Activated naive CD8-positive, alpha-beta T cell (primary cell): ENCODE data around the gene KRTAP9-2.
"Not testable (repeated sequence)": the region's sequence is repeated elsewhere in the genome, so short reads cannot be mapped to it uniquely, and the experiment has no call there.

Experiments
- H3K27ac Mint-ChIP-seq: one replicate; pipeline ENCODE4 v1.8.0; 2021; ENCODE audit warnings: mixed read lengths
- H3K27me3 Mint-ChIP-seq: one replicate; pipeline ENCODE4 v1.8.0; 2021; ENCODE audit warnings: mixed read lengths
- H3K36me3 Mint-ChIP-seq: one replicate; pipeline ENCODE4 v1.8.0; 2021; ENCODE audit warnings: mixed read lengths
- H3K4me1 Mint-ChIP-seq: one replicate; pipeline ENCODE4 v1.8.0; 2021; ENCODE audit warnings: low read depth, mixed read lengths
- H3K4me3 Mint-ChIP-seq: one replicate; pipeline ENCODE4 v1.8.0; 2021; ENCODE audit warnings: mild to moderate bottlenecking, mixed read lengths
- H3K9me3 Mint-ChIP-seq: one replicate; pipeline ENCODE4 v1.8.0; 2021; ENCODE audit warnings: low read depth, mixed read lengths

The KRTAP9-2 gene, protein sequence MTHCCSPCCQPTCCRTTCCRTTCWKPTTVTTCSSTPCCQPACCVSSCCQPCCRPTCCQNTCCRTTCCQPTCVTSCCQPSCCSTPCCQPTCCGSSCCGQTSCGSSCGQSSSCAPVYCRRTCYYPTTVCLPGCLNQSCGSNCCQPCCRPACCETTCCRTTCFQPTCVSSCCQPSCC

DNA sequence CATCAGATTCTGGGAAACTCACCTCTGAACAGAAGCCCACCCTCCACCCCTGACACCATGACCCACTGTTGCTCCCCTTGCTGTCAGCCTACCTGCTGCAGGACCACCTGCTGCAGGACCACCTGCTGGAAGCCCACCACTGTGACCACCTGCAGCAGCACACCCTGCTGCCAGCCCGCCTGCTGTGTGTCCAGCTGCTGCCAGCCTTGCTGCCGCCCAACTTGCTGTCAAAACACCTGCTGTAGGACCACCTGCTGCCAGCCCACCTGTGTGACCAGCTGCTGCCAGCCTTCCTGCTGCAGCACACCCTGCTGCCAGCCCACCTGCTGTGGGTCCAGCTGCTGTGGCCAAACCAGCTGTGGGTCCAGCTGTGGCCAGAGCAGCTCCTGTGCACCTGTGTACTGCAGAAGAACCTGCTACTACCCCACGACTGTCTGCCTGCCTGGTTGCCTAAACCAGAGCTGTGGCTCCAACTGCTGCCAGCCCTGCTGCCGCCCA, at the start of gene KRTAP9-2:
Gene KRTAP9-2 (plus strand): TSS at position 51 of the 498 bp plus-strand sequence. CDS start 7 bp downstream, at position 58.
- not testable (repeated sequence) for H3K36me3 Mint-ChIP-seq, H3K27ac Mint-ChIP-seq, H3K9me3 Mint-ChIP-seq, H3K4me3 Mint-ChIP-seq, H3K4me1 Mint-ChIP-seq, H3K27me3 Mint-ChIP-seq

DNA sequence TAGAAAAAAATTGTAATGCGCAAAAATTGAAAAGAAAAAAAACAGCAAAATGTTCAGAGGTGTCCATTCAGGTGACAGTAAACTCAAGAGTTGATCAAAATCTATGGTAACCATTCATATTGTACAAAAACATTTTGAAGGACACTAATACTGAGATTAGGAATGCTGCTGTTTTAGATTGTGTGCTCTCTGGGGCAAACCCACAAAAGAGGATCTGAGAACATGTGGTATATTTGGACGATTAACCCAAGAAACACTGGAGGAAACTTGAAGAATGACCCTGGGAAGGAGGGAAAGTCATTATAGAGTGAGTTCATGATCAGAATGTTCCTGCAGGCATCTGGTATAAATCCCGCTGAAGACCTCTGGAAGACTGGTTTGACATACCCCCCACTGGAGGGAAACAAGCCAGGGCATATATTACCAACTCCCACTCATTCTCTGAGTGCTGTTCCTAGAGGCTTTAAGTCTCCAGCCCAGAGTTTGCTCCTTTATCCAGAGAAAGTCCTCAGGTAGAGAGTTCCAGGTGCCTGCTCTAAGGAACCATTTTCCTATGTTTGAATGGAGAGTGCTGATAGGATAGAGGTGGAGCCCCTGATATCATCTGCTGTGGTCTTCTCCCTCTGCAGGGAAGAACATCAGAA, 49.6 kb upstream of the KRTAP9-2 start:
- Mint-ChIP-seq H3K9me3 (no peaks in the 10 kb centered on the region), H3K36me3 (no peaks in the 10 kb centered on the region), H3K4me3 (no peak overlapping the region), H3K4me1 (peaks cover 2% of the 10 kb centered on the region), H3K27me3 (no peaks in the 10 kb centered on the region), H3K27ac (no peak overlapping the region)

DNA sequence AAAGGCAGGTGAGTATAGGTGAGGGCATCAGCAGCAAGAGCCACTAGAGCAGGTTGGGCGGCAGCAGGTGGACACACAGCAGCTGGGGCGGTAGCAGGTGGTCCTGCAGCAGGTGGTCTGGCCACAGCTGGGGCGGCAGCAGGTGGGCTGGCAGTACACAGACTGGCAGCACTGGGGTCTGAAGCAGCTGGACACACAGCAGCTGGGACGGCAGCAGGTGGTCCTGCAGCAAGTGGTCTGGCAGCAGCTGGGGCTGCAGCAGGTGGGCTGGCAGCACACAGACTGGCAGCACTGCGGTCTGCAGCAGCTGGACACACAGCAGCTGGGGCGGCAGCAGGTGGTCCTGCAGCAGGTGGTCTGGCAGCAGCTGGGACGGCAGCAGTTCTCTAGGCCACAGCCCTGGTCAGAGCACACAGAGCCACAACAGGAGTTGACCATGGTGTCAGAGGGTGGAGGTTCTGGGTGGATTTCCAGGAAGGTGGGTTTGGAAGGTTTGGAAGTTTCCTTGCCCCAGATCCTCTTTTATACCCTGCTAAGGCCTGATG, 48.6 kb upstream of the KRTAP9-2 start, which contains the start of gene KRTAP4-2:
Gene KRTAP4-2 (minus strand): TSS at position 495 of the 545 bp plus-strand sequence. CDS start 57 bp downstream, at position 438.
- Mint-ChIP-seq H3K4me3 (no peak within 1 kb of the TSS), H3K36me3 (no peaks in the 10 kb centered on the region), H3K4me1 (peaks cover 2% of the 10 kb centered on the region), H3K27me3 (no peaks in the 10 kb centered on the region), H3K27ac (no peak within 1 kb of the TSS), H3K9me3 (no peaks in the 10 kb centered on the region)

DNA sequence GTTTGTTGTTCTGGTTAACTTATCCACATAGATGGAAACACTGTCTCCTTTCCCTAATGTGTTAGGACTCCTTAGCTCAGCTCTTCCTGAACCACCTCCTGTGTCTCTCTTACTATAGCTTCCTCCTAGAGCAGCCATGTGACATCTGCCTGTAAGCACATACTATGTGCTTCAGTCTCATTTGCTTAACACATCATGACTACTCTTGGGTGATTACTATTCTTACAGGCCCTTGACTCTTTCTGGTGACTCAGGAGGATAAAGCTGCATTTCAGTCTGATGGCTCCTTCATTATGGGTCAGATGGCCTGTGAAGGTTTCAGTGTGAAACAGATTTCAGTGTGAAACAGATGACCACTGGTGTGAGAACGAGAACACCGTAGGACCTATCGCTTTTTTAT, 48.1 kb upstream of the KRTAP9-2 start:
- Mint-ChIP-seq H3K4me3 (no peak overlapping the region), H3K36me3 (no peaks in the 10 kb centered on the region), H3K27ac (no peak overlapping the region), H3K27me3 (no peaks in the 10 kb centered on the region), H3K9me3 (no peaks in the 10 kb centered on the region), H3K4me1 (peaks cover 1% of the 10 kb centered on the region)

DNA sequence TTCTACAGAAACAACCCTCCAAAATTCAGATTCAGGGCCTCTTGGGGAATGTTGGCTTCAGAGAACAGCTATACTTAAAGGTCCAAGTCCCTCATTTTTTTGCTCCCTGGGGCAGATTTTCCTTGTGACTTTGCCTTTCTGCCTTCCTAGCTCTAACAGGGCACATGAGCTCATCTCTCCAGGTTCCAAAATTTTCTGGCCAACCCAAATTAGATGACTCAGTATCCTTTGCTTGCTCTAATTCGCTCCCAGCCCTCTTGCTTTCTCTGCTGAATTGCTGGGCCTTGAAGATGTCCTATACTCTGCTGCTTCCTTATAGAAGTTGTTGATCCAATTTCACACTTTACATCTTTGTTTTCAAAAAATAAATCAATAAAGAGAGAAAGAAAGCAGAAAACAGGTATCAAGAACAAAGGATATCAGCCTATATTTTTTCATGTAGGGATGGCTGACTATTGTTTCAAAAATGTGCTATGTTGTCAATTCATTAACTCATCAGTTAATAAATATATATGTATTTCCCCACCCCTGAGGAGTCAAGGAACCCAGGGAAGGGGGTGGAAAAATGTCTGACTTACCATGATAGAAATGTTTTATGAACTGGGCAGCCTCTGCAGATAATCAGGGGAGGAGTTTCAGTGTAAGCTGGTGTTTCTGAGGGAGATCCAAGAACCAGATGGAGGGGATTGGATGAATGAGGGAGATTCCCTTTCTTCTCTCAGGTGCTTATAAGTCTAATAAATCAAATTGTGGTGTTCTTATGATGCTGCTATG, 47.4 kb upstream of the KRTAP9-2 start:
- H3K27ac Mint-ChIP-seq, result no peak overlapping the region
- no peak overlapping the region for H3K4me3 Mint-ChIP-seq
- no peaks in the 10 kb centered on the region for H3K9me3 Mint-ChIP-seq
- H3K4me1 Mint-ChIP-seq, result no peaks in the 10 kb centered on the region
- H3K27me3 Mint-ChIP-seq, result no peaks in the 10 kb centered on the region
- H3K36me3 Mint-ChIP-seq, result no peaks in the 10 kb centered on the region

DNA sequence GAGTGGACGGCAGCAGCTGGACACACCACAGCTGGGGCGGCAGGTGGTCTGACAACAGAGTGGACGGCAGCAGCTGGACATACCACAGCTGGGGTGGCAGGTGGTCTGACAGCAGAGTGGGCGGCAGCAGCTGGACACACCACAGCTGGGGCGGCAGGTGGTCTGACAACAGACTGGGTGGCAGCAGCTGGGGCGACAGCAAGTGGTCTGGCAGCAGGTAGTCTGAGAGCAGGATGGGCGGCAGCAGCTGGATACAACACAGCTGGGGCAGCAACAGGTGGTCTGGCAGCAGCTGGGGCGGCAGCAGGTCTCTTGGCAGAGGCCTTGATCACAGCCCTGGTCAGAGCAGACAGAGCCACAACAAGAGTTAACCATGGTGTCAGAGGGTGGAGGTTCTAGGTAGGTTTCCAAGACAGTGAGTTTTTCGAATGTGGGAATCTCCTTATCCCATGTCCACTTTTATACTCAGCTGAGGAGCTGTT, 41.9 kb upstream of the KRTAP9-2 start, which contains the start of gene KRTAP4-1:
Gene KRTAP4-1 (minus strand): TSS at position 432 of the 482 bp plus-strand sequence. CDS start 57 bp downstream, at position 375.
- no peaks in the 10 kb centered on the region for H3K9me3 Mint-ChIP-seq
- no peaks in the 10 kb centered on the region for H3K36me3 Mint-ChIP-seq
- peaks cover 4% of the 10 kb centered on the region for H3K27me3 Mint-ChIP-seq
- no peaks in the 10 kb centered on the region for H3K4me1 Mint-ChIP-seq
- no peak within 1 kb of the TSS for H3K27ac Mint-ChIP-seq
- no peak within 1 kb of the TSS for H3K4me3 Mint-ChIP-seq

DNA sequence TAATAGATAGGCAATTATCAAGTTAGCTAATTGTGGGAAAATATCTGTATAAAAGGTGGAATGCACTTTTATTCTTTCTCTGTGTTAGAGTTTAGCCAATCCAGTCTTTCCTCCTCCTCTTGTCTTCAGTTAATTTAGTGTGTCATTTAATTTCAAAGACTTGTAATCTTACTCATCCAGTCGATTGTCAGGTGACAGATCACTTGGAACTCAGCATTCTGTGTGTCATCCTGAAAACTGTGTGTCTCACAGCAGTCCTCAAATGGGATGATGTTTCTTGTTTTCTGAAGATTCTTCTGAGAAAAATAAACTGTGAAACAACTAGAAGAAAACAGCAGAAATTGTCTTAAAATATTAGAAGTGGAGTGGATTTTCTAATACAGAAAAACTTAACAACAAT, 41.4 kb upstream of the KRTAP9-2 start:
- Mint-ChIP-seq H3K27me3 (peaks cover 4% of the 10 kb centered on the region), H3K4me1 (no peaks in the 10 kb centered on the region), H3K27ac (no peak overlapping the region), H3K4me3 (no peak overlapping the region), H3K36me3 (no peaks in the 10 kb centered on the region), H3K9me3 (no peaks in the 10 kb centered on the region)

DNA sequence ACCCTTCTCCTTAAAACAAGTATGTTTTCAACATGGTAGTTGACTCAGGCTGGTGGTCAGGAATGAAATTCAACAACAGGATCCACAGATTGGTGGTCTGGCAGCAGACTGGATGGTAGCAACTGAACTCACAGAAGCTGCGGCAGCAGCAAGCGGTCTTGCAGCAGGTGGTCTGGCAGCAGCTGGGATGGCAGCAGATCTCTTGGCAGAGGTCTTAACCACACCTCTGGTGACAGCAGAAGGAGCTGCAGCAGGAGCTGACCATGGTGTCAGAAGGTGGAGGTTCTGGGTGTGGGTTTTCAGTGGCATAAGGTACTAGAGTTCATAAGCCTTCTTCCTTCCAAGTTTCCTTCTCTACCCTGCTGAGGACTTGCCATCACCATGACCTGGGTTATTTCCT, 39.6 kb upstream of the KRTAP9-2 start:
- Mint-ChIP-seq H3K36me3 (no peaks in the 10 kb centered on the region), H3K4me1 (no peaks in the 10 kb centered on the region), H3K27ac (no peak overlapping the region), H3K4me3 (no peak overlapping the region), H3K9me3 (no peaks in the 10 kb centered on the region), H3K27me3 (peaks cover 4% of the 10 kb centered on the region)

DNA sequence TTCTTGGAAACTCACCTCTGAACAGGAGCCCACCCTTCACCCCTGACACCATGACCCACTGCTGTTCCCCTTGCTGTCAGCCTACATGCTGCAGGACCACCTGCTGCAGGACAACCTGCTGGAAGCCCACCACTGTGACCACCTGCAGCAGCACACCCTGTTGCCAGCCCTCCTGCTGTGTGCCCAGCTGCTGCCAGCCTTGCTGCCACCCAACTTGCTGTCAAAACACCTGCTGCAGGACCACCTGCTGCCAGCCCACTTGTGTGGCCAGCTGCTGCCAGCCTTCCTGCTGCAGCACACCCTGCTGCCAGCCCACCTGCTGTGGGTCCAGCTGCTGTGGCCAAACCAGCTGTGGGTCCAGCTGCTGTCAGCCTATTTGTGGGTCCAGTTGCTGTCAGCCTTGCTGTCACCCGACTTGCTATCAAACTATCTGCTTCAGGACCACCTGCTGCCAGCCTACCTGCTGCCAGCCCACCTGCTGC, 36.6 kb upstream of the KRTAP9-2 start, which contains the start of gene KRTAP9-1:
Gene KRTAP9-1 (plus strand): TSS at position 51 of the 482 bp plus-strand sequence. CDS start 0 bp downstream, at position 51.
- H3K9me3 Mint-ChIP-seq, H3K27ac Mint-ChIP-seq, H3K4me1 Mint-ChIP-seq, H3K4me3 Mint-ChIP-seq, H3K27me3 Mint-ChIP-seq, H3K36me3 Mint-ChIP-seq: not testable (repeated sequence)

DNA sequence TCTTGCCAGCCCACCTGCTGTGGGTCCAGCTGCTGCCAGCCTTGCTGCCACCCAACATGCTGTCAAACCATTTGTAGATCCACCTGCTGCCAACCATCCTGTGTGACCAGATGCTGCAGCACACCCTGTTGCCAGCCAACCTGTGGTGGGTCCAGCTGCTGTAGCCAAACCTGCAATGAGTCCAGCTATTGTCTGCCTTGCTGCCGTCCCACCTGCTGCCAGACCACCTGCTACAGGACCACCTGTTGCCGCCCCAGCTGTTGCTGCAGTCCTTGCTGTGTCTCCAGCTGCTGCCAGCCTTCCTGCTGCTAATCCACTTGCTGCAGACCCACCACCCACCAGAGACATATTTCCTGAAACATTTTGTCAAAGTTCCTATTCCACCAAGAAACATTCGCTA, 36.1 kb upstream of the KRTAP9-2 start:
- no peak overlapping the region for H3K4me3 Mint-ChIP-seq
- no peak overlapping the region for H3K27ac Mint-ChIP-seq
- no peaks in the 10 kb centered on the region for H3K9me3 Mint-ChIP-seq
- H3K27me3 Mint-ChIP-seq, result peaks cover 2% of the 10 kb centered on the region
- no peaks in the 10 kb centered on the region for H3K4me1 Mint-ChIP-seq
- H3K36me3 Mint-ChIP-seq, result no peaks in the 10 kb centered on the region

DNA sequence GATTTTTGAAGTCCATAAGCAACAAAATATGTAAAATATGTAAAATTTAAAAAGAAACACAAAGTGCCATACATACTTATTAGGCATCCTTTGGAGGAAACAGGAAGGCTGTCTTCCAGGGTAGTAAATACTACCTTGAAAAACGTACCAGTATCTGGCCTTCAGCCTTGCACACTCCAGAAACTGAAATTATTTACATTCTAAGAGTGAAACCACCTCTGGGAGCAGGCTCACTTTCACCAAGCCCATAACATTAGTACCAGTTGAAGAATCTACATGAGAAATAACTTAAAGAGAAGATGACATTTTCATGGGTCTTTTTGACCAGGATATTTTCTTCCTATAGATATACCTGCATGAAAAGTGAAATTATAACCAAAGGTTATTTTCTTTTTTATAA, 30.4 kb upstream of the KRTAP9-2 start:
- Mint-ChIP-seq H3K9me3 (peaks cover 5% of the 10 kb centered on the region), H3K27ac (no peak overlapping the region)

DNA sequence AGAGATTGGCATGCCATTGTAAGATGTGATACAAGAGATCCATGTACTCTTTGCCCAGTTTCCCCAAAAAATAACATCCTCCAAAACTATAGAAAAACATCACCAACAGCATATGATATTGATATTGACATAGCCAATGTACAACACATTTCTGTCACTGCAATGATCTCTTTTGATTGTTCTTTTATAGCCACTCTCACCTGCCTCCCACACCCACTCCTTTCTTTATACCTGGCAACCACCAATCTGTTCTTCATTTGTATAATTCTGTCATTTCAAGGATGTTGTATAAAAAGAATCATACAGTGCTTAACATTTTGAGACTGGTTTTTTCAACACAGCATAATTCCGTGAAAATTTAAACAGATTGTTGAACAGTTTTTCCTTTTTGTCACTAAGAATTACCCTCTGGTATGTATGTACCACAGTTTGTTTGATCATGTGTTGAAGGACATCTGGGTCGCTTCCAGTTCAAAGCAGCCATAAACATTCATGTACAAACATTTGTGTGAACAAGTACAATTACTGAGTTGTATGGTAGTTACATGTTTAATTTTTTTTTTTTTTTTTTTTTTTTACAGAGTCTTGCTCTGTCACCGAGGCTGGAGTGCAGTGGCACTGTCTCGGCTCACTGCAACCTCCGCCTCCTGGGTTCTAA, 26.9 kb upstream of the KRTAP9-2 start:
- Mint-ChIP-seq H3K36me3 (no peaks in the 10 kb centered on the region), H3K27me3 (no peaks in the 10 kb centered on the region), H3K4me3 (no peak overlapping the region), H3K4me1 (no peaks in the 10 kb centered on the region), H3K9me3 (peaks cover 5% of the 10 kb centered on the region), H3K27ac (no peak overlapping the region)

More for the DNA sequence above, 30.4 kb upstream of the KRTAP9-2 start:
- Mint-ChIP-seq H3K4me1 (no peaks in the 10 kb centered on the region), H3K27me3 (no peaks in the 10 kb centered on the region), H3K36me3 (no peaks in the 10 kb centered on the region), H3K4me3 (no peak overlapping the region)

DNA sequence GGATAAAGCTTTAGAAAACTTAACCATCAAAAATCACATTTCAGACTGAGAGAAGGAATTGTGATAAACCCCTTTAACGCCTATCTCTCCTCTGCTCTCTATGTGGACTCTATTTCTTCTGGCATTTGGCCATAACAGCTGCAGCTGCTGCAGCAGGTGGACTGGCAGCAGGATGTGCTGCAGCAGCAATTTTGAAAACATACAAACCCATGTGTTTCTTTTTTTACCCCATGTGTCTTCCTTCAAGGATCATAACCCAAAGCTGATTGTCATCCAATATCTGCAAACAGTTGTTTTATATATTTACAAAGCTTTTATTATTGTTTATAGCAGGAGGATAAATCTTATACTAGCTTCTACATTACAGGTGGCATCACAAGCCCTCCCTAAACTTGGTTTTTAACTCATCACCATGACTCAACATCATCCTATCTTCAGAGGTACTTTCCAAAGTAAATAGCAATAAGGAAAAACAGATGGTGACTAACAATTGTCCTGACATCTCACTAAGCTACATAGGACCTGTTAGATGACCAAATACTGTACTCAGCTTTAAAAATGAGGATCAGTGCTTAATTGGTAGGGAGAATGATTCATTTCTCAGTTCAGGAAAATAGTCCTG, 14.5 kb upstream of the KRTAP9-2 start:
- Mint-ChIP-seq H3K27ac (no peak overlapping the region), H3K9me3 (no peaks in the 10 kb centered on the region), H3K27me3 (peaks cover 4% of the 10 kb centered on the region), H3K4me1 (peaks cover 11% of the 10 kb centered on the region), H3K4me3 (no peak overlapping the region), H3K36me3 (no peaks in the 10 kb centered on the region)
